H9 (cell line): ENCODE measurements around the gene FMN1. TPM values are rescaled to one million over a fixed set of nuclear protein-coding genes. Genes with fewer than 3 reads are reported as not detected.

Experiments
- DNase-seq: peaks from one replicate; pipeline ENCODE4 v3.0.0-alpha.2; 2017
- H2AFZ ChIP-seq: one replicate; pipeline ENCODE4 v1.6.1; 2013; ENCODE audit warnings: mild to moderate bottlenecking, low read length, control low read depth, moderate library complexity
- H2AK5ac ChIP-seq: 2 replicates; pipeline ENCODE4 v1.6.1; 2013; ENCODE audit warnings: low read length, control low read depth, mixed read lengths; ENCODE audit not compliant: insufficient read length
- H2BK120ac ChIP-seq: one replicate; pipeline ENCODE4 v1.6.1; 2013; ENCODE audit warnings: low read depth, mild to moderate bottlenecking, low read length, control low read depth, inconsistent platforms; ENCODE audit not compliant: poor library complexity, severe bottlenecking
- H2BK12ac ChIP-seq: 2 replicates; pipeline ENCODE4 v1.6.1; 2013; ENCODE audit warnings: low read length, control low read depth, mixed read lengths, low read depth; ENCODE audit not compliant: insufficient read length
- H2BK15ac ChIP-seq: 2 replicates; pipeline ENCODE4 v1.6.1; 2013; ENCODE audit warnings: low read depth, low read length, control low read depth
- H2BK20ac ChIP-seq: one replicate; pipeline ENCODE4 v1.6.1; 2013; ENCODE audit warnings: low read depth, mild to moderate bottlenecking, low read length, control low read depth, inconsistent platforms; ENCODE audit not compliant: poor library complexity, severe bottlenecking
- H2BK5ac ChIP-seq: 2 replicates; pipeline ENCODE4 v1.6.1; 2013; ENCODE audit warnings: low read length, control low read depth, mixed read lengths; ENCODE audit not compliant: insufficient read length
- H3K14ac ChIP-seq: 2 replicates; pipeline ENCODE4 v1.6.1; 2013; ENCODE audit warnings: low read length, control low read depth; ENCODE audit not compliant: insufficient read depth
- H3K18ac ChIP-seq: 2 replicates; pipeline ENCODE4 v1.6.1; 2013; ENCODE audit warnings: low read depth, mild to moderate bottlenecking, mixed read lengths, low read length, control low read depth; ENCODE audit not compliant: insufficient read length
- H3K23ac ChIP-seq: 2 replicates; pipeline ENCODE4 v1.6.1; 2013; ENCODE audit warnings: low read length, control low read depth, mixed read lengths, low read depth; ENCODE audit not compliant: insufficient read length
- H3K23me2 ChIP-seq: 2 replicates; pipeline ENCODE4 v1.6.1; 2013; ENCODE audit warnings: low read depth, mild to moderate bottlenecking, mixed read lengths, low read length, control low read depth; ENCODE audit not compliant: insufficient read length, poor library complexity, severe bottlenecking
- H3K27ac ChIP-seq: 2 replicates; pipeline ENCODE4 v1.5.1; 2013; ENCODE audit warnings: low read length, control low read depth, mixed read lengths, low read depth; ENCODE audit not compliant: insufficient read length
- H3K27me3 ChIP-seq: 2 replicates; pipeline ENCODE4 v1.6.1; 2013; ENCODE audit warnings: low read length, control low read depth, inconsistent platforms; ENCODE audit not compliant: insufficient read depth
- H3K4ac ChIP-seq: 2 replicates; pipeline ENCODE4 v1.6.1; 2013; ENCODE audit warnings: low read depth, mild to moderate bottlenecking, control low read depth, inconsistent platforms, low read length, moderate library complexity
- H3K4me1 ChIP-seq: 2 replicates; pipeline ENCODE4 v1.6.1; 2013; ENCODE audit warnings: low read length, control low read depth, inconsistent platforms; ENCODE audit not compliant: insufficient read depth
- H3K4me2 ChIP-seq: 2 replicates; pipeline ENCODE4 v1.6.1; 2013; ENCODE audit warnings: low read length, control low read depth, mixed read lengths; ENCODE audit not compliant: insufficient read length, insufficient read depth
- H3K56ac ChIP-seq: 2 replicates; pipeline ENCODE4 v1.6.1; 2013; ENCODE audit warnings: low read depth, mild to moderate bottlenecking, mixed read lengths, low read length, control low read depth; ENCODE audit not compliant: insufficient read length
- H3K79me1 ChIP-seq: 2 replicates; pipeline ENCODE4 v1.6.1; 2013; ENCODE audit warnings: low read depth, mild to moderate bottlenecking, moderate library complexity, low read length, control low read depth, inconsistent platforms; ENCODE audit not compliant: insufficient read depth, poor library complexity, severe bottlenecking
- H3K79me2 ChIP-seq: 2 replicates; pipeline ENCODE4 v1.6.1; 2013; ENCODE audit warnings: low read length, control low read depth, inconsistent platforms; ENCODE audit not compliant: insufficient read depth
- H3K9ac ChIP-seq: 2 replicates; pipeline ENCODE4 v1.6.1; 2013; ENCODE audit warnings: low read length, control low read depth, mixed read lengths; ENCODE audit not compliant: insufficient read length; ENCODE audit errors: extremely low read depth
- H3K9me3 ChIP-seq: one replicate; pipeline ENCODE4 v1.6.1; 2013; ENCODE audit warnings: low read depth, low read length, inconsistent platforms; ENCODE audit not compliant: control insufficient read depth
- H3T11ph ChIP-seq: one replicate; pipeline ENCODE4 v1.6.1; 2013; ENCODE audit warnings: mild to moderate bottlenecking, low read length, control low read depth, inconsistent platforms
- H4K20me1 ChIP-seq: one replicate; pipeline ENCODE4 v1.6.1; 2013; ENCODE audit not compliant: control insufficient read depth, insufficient read length, insufficient read depth
- H4K5ac ChIP-seq: 2 replicates; pipeline ENCODE4 v1.6.1; 2013; ENCODE audit warnings: low read depth, mild to moderate bottlenecking, mixed read lengths, low read length, control low read depth; ENCODE audit not compliant: insufficient read length
- H4K8ac ChIP-seq: replicated peaks from 2 replicates; pipeline ENCODE4 v1.6.1; 2013; ENCODE audit warnings: low read length, control low read depth, mixed read lengths, low read depth; ENCODE audit not compliant: insufficient read length
- H4K91ac ChIP-seq: 2 replicates; pipeline ENCODE4 v1.6.1; 2013; ENCODE audit warnings: low read depth, mild to moderate bottlenecking, moderate library complexity, mixed read lengths, low read length, control low read depth; ENCODE audit not compliant: insufficient read length
- H3K27ac Mint-ChIP-seq, 3 experiments: 2 replicates in 2 of 3; 3 replicates in 1 of 3; pipeline ENCODE4 v1.8.0; 2020 to 2021; ENCODE audit warnings: mixed read lengths in 3 of 3, mild to moderate bottlenecking in 1 of 3, moderate library complexity in 1 of 3
- H3K27me3 Mint-ChIP-seq: 2 replicates; pipeline ENCODE4 v1.8.0; 2021; ENCODE audit warnings: low read depth, mild to moderate bottlenecking, moderate library complexity, mixed read lengths
- H3K36me3 Mint-ChIP-seq, 3 experiments: 2 replicates in 2 of 3; 3 replicates in 1 of 3; pipeline ENCODE4 v1.8.0; 2020 to 2021; ENCODE audit warnings: low read depth in 3 of 3, mixed read lengths in 3 of 3; ENCODE audit not compliant: insufficient read depth in 1 of 3
- H3K4me1 Mint-ChIP-seq, 2 experiments: 2 replicates each; pipeline ENCODE4 v1.8.0; 2020; ENCODE audit warnings: mixed read lengths in 2 of 2
- H3K4me3 Mint-ChIP-seq, 2 experiments: 2 replicates in 1 of 2; 3 replicates in 1 of 2; pipeline ENCODE4 v1.8.0; 2020 to 2021; ENCODE audit warnings: mild to moderate bottlenecking in 2 of 2, mixed read lengths in 2 of 2, moderate library complexity in 1 of 2
- H3K9me3 Mint-ChIP-seq, 2 experiments: 2 replicates in 1 of 2; 3 replicates in 1 of 2; pipeline ENCODE4 v1.8.0; 2020; ENCODE audit warnings: mild to moderate bottlenecking in 2 of 2, mixed read lengths in 2 of 2, moderate library complexity in 1 of 2
- WGBS: extraction: QIAGEN DNeasy Blood & Tissue Kit; methylation state at CpG from one replicate; pipeline ENCODE4 v1.1.7; 2013; ENCODE audit warnings: missing lambda C conversion rate, low lambda C conversion rate, mixed read lengths; ENCODE audit not compliant: insufficient read length; ENCODE audit errors: extremely low coverage; 5-methylcytosine and 5-hydroxymethylcytosine counted together
- total RNA-seq: library from RNA; stranded (reverse); gene quantifications from 2 replicates; pipeline ENCODE4 v1.2.1, GENCODE V29; 2021
- TF ChIP-seq, protein P1 (sequence below): fragments of 200-600 bp; sonication (generic); conservative IDR thresholded peaks from 3 replicates; pipeline ENCODE4 v1.8.0; 2021; ENCODE audit warnings: antibody characterized with exemption, mild to moderate bottlenecking

The FMN1 gene
- total RNA-seq, 1 experiment from 2014 or later: 1.9 TPM

DNA sequence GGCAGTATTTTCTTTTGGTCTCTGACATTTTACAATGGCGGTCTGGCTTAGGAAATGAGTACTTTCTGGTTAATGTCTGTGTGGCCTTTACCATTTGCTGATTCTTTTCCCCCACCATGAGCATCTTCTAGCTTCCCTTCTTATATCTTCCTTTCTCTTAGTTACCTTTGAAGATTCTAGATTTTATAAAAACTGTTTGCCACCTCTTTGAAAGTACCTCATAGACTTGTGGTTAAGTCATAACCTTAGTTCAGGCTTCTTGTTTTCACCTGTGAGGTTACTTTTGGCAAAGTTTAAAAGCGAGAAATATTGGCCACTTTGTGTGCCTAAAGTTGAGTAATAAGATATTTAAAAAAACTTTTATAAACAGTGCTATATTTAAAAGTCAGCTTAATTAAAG, 147.4 kb downstream of the FMN1 start:
- peaks cover 2% of the 10 kb centered on the region for H3K27me3 Mint-ChIP-seq
- Histone ChIP-seq H3K27ac (no peak overlapping the region), H3T11ph (no peak overlapping the region), H3K9ac (no peak overlapping the region), H3K14ac (no peak overlapping the region), H3K4me2 (no peak overlapping the region), H2BK5ac (no peak overlapping the region), H3K79me1 (no peaks in the 10 kb centered on the region), H2BK20ac (no peak overlapping the region), H2AK5ac (no peak overlapping the region), H4K20me1 (no peaks in the 10 kb centered on the region), H3K27me3 (no peaks in the 10 kb centered on the region), H4K91ac (no peak overlapping the region), H3K56ac (no peak overlapping the region), H3K23me2 (no peaks in the 10 kb centered on the region), H3K18ac (no peak overlapping the region), H3K9me3 (peaks cover 22% of the 10 kb centered on the region), H2BK12ac (no peak overlapping the region), H2AFZ (no peak overlapping the region), H3K4me1 (no peaks in the 10 kb centered on the region), H2BK15ac (no peak overlapping the region), H3K4ac (no peak overlapping the region), H3K79me2 (no peaks in the 10 kb centered on the region), H3K23ac (no peak overlapping the region), H4K5ac (no peak overlapping the region), H4K8ac (no peak overlapping the region), H2BK120ac (no peak overlapping the region)
- TF ChIP-seq, protein P1, sequence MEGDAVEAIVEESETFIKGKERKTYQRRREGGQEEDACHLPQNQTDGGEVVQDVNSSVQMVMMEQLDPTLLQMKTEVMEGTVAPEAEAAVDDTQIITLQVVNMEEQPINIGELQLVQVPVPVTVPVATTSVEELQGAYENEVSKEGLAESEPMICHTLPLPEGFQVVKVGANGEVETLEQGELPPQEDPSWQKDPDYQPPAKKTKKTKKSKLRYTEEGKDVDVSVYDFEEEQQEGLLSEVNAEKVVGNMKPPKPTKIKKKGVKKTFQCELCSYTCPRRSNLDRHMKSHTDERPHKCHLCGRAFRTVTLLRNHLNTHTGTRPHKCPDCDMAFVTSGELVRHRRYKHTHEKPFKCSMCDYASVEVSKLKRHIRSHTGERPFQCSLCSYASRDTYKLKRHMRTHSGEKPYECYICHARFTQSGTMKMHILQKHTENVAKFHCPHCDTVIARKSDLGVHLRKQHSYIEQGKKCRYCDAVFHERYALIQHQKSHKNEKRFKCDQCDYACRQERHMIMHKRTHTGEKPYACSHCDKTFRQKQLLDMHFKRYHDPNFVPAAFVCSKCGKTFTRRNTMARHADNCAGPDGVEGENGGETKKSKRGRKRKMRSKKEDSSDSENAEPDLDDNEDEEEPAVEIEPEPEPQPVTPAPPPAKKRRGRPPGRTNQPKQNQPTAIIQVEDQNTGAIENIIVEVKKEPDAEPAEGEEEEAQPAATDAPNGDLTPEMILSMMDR: no peak
- H3K4me1 Mint-ChIP-seq: no peaks in the 10 kb centered on the region
- no CpG with 5 or more reads among the region's 2 CpGs for WGBS
- H3K9me3 Mint-ChIP-seq: peaks cover 48 to 61% of the 10 kb centered on the region in 2 experiments
- H3K36me3 Mint-ChIP-seq: peaks cover 19 to 41% (median 32%) of the 10 kb centered on the region in 3 experiments
- H3K27ac Mint-ChIP-seq: no peak overlapping the region
- H3K4me3 Mint-ChIP-seq: no peak overlapping the region
- DNase-seq: no peak
